SH-SY5Y (cell line): Measurements from ENCODE around the gene SERPINA12.

ENCODE experiments used
- GATA2 ChIP-seq: IDR thresholded peaks from 2 replicates; pipeline ENCODE4 v1.6.1; 2011; ENCODE audit warnings: mild to moderate bottlenecking, low read depth, low read length
- GATA3 ChIP-seq: IDR thresholded peaks from 2 replicates; pipeline ENCODE4 v1.6.1; 2011; ENCODE audit warnings: low read depth, mild to moderate bottlenecking, low read length, moderate library complexity

- TF ChIP-seq GATA3 = no peak
- no peak for TF ChIP-seq GATA2
Measured at GRCh38 chr14:94494085-94494484, 15.2 kb downstream of the SERPINA12 start.
